Adipocyte (in vitro differentiated cells): ENCODE measurements around the gene ATP1B3.
A peak's percentile ranks its signal among the peaks of the same experiment; 100 is the strongest.
"Not testable (repeated sequence)": the region's sequence is repeated elsewhere in the genome, so short reads cannot be mapped to it uniquely, and the experiment has no call there.

Experiments used
- DNase-seq: peaks from one replicate; pipeline ENCODE4 v3.0.0-alpha.2; 2015; ENCODE audit warnings: low read depth
- H3K27me3 ChIP-seq: replicated peaks from 2 replicates; pipeline ENCODE4 v1.7.0; 2013; ENCODE audit warnings: mild to moderate bottlenecking, low read length, moderate library complexity; ENCODE audit not compliant: control insufficient read depth, insufficient read depth
- H3K36me3 ChIP-seq: 2 replicates; pipeline ENCODE4 v1.7.0; 2013; ENCODE audit warnings: low read length, mild to moderate bottlenecking, moderate library complexity; ENCODE audit not compliant: control insufficient read depth, insufficient read depth, severe bottlenecking
- H3K4me1 ChIP-seq: 2 replicates; pipeline ENCODE4 v1.7.0; 2013; ENCODE audit warnings: mild to moderate bottlenecking, low read length, moderate library complexity; ENCODE audit not compliant: control insufficient read depth, insufficient read depth
- H3K4me3 ChIP-seq: 2 replicates; pipeline ENCODE4 v1.7.0; 2013; ENCODE audit warnings: mild to moderate bottlenecking, low read length, moderate library complexity
- H3K9ac ChIP-seq: 2 replicates; pipeline ENCODE4 v1.7.0; 2013; ENCODE audit warnings: mild to moderate bottlenecking, low read length, moderate library complexity
- H3K9me3 ChIP-seq: 2 replicates; pipeline ENCODE4 v1.7.0; 2013; ENCODE audit warnings: mild to moderate bottlenecking, low read length, moderate library complexity; ENCODE audit not compliant: control insufficient read depth

Gene ATP1B3

GRCh38 chr3:141950572-141951493, 74.4 kb downstream of the ATP1B3 start:
- peaks cover 10% of the 10 kb centered on the region for H3K36me3 ChIP-seq
- H3K4me3 ChIP-seq, result no peak overlapping the region
- H3K4me1 ChIP-seq, result no peaks in the 10 kb centered on the region

GRCh38 chr3:141952611-141953010, 76.2 kb downstream of the ATP1B3 start:
- DNase-seq, result no peak
- Histone ChIP-seq H3K4me1 (no peaks in the 10 kb centered on the region), H3K9ac (no peak overlapping the region), H3K36me3 (peaks cover 13% of the 10 kb centered on the region), H3K4me3 (no peak overlapping the region), H3K27me3 (no peaks in the 10 kb centered on the region), H3K9me3 (no peaks in the 10 kb centered on the region)

More at GRCh38 chr3:141950572-141951493, 74.4 kb downstream of the ATP1B3 start:
- H3K27me3 ChIP-seq, result no peaks in the 10 kb centered on the region
- no peak overlapping the region for H3K9ac ChIP-seq
- no peaks in the 10 kb centered on the region for H3K9me3 ChIP-seq
- DNase-seq, result no peak

- Histone ChIP-seq H3K9ac (no peak overlapping the region), H3K4me3 (no peak overlapping the region), H3K36me3 (peaks cover 18% of the 10 kb centered on the region), H3K27me3 (no peaks in the 10 kb centered on the region), H3K9me3 (no peaks in the 10 kb centered on the region), H3K4me1 (peaks cover 12% of the 10 kb centered on the region)
- DNase-seq, result peak; percentile 10
Measured at GRCh38 chr3:141955175-141955574, 78.7 kb downstream of the ATP1B3 start.

GRCh38 chr3:141959589-141960554, 83.4 kb downstream of the ATP1B3 start:
- H3K36me3 ChIP-seq, result peaks cover 15% of the 10 kb centered on the region

DNA sequence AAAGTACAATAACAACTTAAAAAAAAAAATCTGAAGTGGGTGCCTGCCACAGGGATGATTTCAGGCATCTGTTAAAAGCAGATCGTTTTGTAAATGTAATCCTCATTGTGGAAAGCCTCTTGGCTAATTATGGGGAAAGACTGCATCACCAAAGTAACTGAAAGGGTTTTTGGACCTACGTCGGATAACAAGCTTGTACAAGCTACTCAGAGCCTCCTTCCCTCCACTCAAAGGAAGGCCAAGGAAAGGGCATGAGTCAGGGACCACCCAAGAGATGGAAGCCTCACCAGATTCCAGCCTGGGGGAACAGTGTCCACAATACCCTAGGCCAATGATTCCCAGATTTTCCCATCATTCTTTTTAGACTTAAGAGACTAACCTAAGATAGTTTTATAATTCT, 84.3 kb downstream of the ATP1B3 start:
- DNase-seq, result peak; percentile 24
- no peaks in the 10 kb centered on the region for H3K27me3 ChIP-seq
- peaks cover 15% of the 10 kb centered on the region for H3K36me3 ChIP-seq
- no peaks in the 10 kb centered on the region for H3K9me3 ChIP-seq
- peaks cover 24% of the 10 kb centered on the region for H3K4me1 ChIP-seq
- peak overlapping the region; percentile 62 for H3K4me3 ChIP-seq
- H3K9ac ChIP-seq, result peak overlapping the region; percentile 62

More at GRCh38 chr3:141959589-141960554, 83.4 kb downstream of the ATP1B3 start:
- Histone ChIP-seq H3K4me1 (peaks cover 24% of the 10 kb centered on the region), H3K27me3 (no peaks in the 10 kb centered on the region), H3K9ac (peak overlapping the region; percentile 62), H3K9me3 (no peaks in the 10 kb centered on the region), H3K4me3 (peak overlapping the region; percentile 62)
- DNase-seq, result peak; percentile 81

DNA sequence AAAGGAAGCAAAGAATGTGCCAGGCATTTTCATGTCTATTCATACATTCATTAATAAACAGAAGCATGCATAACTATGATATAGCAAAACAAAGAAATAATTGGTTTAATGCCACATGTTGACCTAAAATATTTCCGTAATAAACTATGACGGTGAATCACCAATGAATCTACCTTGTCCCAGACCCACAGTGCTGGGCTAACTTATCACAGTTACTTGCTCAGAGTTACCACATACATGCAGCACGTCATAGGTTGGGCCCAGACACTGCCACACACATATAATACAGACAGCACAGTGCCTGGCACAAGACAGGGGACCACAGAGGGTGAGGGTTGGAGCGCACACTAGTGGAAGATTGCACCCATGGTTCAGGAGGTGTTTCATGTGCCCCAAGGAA, 86.9 kb downstream of the ATP1B3 start:
- no peak overlapping the region for H3K9ac ChIP-seq
- H3K36me3 ChIP-seq, result peaks cover 7% of the 10 kb centered on the region
- H3K27me3 ChIP-seq, result no peaks in the 10 kb centered on the region
- H3K4me1 ChIP-seq, result peaks cover 24% of the 10 kb centered on the region
- no peak for DNase-seq
- no peak overlapping the region for H3K4me3 ChIP-seq
- no peaks in the 10 kb centered on the region for H3K9me3 ChIP-seq

DNA sequence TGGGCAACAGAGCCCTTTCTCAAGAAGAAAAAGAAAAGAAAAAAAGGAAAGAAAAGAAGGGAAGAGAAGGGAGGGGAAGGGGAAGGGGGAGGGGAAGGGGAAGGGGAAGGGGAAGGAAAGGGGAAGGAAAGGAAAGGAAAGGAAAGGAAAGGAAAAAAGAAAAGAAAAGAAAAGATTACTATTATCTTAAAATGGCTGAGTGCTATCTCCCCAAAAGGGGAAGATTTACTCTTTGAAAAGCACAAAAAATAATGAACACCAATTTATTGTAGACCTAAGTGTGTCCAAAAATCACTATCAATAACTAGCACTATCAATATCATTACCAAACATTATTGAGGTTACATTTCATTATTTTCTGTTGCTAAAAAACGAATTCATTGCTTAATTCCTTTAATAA, 89.0 kb downstream of the ATP1B3 start:
- peaks cover 9% of the 10 kb centered on the region for H3K4me1 ChIP-seq
- peaks cover 7% of the 10 kb centered on the region for H3K36me3 ChIP-seq
- H3K4me3 ChIP-seq, result no peak overlapping the region
- H3K27me3 ChIP-seq, result no peaks in the 10 kb centered on the region
- no peak overlapping the region for H3K9ac ChIP-seq
- no peaks in the 10 kb centered on the region for H3K9me3 ChIP-seq
- no peak for DNase-seq

GRCh38 chr3:141969711-141970110, 93.3 kb downstream of the ATP1B3 start:
- Histone ChIP-seq H3K4me3 (no peak overlapping the region), H3K27me3 (no peaks in the 10 kb centered on the region), H3K9me3 (no peaks in the 10 kb centered on the region), H3K36me3 (no peaks in the 10 kb centered on the region), H3K4me1 (no peaks in the 10 kb centered on the region), H3K9ac (no peak overlapping the region)
- no peak for DNase-seq

DNA sequence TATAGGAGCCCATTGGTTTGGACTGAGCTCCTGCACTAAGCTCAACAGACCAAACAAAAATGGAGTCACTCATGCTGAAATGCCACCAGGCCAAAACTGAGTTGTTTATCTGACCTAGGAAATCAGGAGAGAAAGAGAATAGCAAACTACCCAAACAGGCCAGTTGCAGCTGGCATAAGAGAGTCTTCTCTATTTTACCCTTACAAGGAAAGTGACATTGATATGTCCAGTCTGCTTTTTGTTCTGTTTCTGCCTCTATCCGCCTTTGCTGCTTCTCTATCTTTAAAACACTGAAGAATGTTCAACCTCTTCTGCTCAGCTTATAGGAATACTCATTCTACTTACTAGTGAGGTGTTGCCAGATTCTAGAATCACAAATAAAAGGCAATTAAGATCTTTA, 95.1 kb downstream of the ATP1B3 start:
- H3K4me3 ChIP-seq, result no peak overlapping the region
- H3K4me1 ChIP-seq, result no peaks in the 10 kb centered on the region
- H3K27me3 ChIP-seq, result no peaks in the 10 kb centered on the region
- H3K9me3 ChIP-seq, result no peaks in the 10 kb centered on the region
- H3K9ac ChIP-seq, result no peak overlapping the region
- no peak for DNase-seq
- peaks cover 5% of the 10 kb centered on the region for H3K36me3 ChIP-seq

DNA sequence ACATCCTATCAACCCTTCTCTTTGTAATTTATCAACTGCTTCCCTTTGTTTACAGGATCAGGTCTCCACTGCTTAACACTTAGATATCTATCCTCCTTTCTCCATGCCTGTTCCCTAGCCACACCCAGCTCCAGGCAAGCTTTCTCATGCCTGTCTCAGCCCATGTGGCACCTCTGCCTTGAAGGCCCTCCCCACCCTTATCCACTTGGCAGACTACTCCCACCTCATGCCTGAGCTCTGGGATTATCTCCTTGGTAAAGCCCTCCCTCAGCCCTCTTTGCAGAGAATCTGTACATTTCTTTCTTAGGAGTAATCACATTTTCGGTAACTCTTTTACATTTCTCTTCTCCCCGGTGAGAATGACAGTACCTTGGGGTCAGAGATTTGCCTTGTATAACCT, 96.0 kb downstream of the ATP1B3 start:
- H3K4me1 ChIP-seq, result no peaks in the 10 kb centered on the region

GRCh38 chr3:141974777-141975176, 98.3 kb downstream of the ATP1B3 start:
- not testable (repeated sequence) for H3K36me3 ChIP-seq, H3K27me3 ChIP-seq, H3K4me1 ChIP-seq, H3K9ac ChIP-seq, DNase-seq, H3K4me3 ChIP-seq, H3K9me3 ChIP-seq

More for the DNA sequence above, 96.0 kb downstream of the ATP1B3 start:
- H3K9ac ChIP-seq, result no peak overlapping the region
- DNase-seq, result no peak
- no peaks in the 10 kb centered on the region for H3K27me3 ChIP-seq
- H3K9me3 ChIP-seq, result no peaks in the 10 kb centered on the region
- H3K4me3 ChIP-seq, result no peak overlapping the region
- H3K36me3 ChIP-seq, result peaks cover 5% of the 10 kb centered on the region
